Measurements from ENCODE around the gene EXOC1. TPM values are rescaled to one million over a fixed set of nuclear protein-coding genes. Genes with fewer than 3 reads are reported as not detected.
"Not testable (repeated sequence)": the region's sequence is repeated elsewhere in the genome, so short reads cannot be mapped to it uniquely, and the experiment has no call there.

The EXOC1 gene
- total RNA-seq, 3 donors from 2014 or later, result 37.4 to 54.4 (median 45.6) TPM

DNA sequence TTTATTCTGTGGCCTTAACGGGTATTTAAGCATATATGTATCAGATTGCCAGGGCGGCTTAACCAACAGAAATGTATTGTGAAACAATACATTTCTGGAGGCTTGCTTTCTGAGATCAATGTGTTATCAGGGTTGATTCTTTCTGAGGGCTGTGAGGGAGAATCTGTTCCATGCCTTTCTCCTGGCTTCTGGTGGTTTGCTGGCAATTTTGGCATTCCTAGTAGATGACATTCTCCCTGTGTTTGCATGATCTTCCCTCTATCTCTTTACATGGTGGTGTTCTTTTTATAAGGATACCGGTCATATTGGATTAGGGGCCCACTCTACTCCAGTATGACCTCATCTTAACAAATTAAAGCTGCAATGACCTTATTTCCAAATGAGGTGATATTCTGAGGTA is 78.4 kb downstream of the EXOC1 start:
- Histone ChIP-seq H3K27ac (no peak overlapping the region), H3K27me3 (no peaks in the 10 kb centered on the region), H3K4me3 (no peak overlapping the region), H3K36me3 (no peaks in the 10 kb centered on the region), H3K9me3 (peaks cover 0 to under 1% of the 10 kb centered on the region in 2 donors), H3K4me1 (no peaks in the 10 kb centered on the region)
- DNase-seq (ENCODE audit: low spot score in 2 of 2), result no peak
- TF ChIP-seq POLR2A (IDR thresholded peaks at IDR 0.05) (no peak), POLR2AphosphoS5 (IDR thresholded peaks at IDR 0.05) (no peak)
- intact Hi-C loops (cut with DNase I; ENCODE audit: low total_unique reads), result no loop called here

DNA sequence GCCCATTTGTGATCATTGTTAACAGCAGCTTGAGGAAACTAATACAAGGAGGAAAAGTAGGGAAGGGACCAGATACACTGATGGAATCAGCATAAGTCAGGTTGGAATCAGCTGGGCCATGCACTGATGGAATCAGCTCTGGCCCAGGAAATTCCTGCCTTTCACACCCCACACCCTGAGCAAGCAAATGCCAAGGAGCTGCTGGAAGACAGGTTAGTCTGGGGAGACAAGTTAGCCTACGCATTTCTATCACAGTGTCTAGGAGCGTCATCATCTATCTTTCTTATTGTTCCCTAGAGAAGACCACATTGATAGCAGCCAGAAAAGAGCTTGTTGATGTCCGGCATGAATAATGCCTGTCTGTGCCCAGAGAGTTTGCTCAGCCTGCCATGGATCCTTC is 79.1 kb downstream of the EXOC1 start:
- Histone ChIP-seq H3K27ac (no peak overlapping the region), H3K4me3 (no peak overlapping the region), H3K27me3 (no peaks in the 10 kb centered on the region), H3K4me1 (no peaks in the 10 kb centered on the region), H3K36me3 (no peaks in the 10 kb centered on the region), H3K9me3 (peaks cover 0 to 7% of the 10 kb centered on the region in 2 donors)
- no peak for DNase-seq (ENCODE audit: low spot score in 2 of 2)
- TF ChIP-seq POLR2AphosphoS5 (IDR thresholded peaks at IDR 0.05) (no peak), CTCF (IDR thresholded peaks at IDR 0.05) (no peak), POLR2A (IDR thresholded peaks at IDR 0.05) (no peak)
- intact Hi-C loops (cut with DNase I; ENCODE audit: low total_unique reads), result no loop called here

DNA sequence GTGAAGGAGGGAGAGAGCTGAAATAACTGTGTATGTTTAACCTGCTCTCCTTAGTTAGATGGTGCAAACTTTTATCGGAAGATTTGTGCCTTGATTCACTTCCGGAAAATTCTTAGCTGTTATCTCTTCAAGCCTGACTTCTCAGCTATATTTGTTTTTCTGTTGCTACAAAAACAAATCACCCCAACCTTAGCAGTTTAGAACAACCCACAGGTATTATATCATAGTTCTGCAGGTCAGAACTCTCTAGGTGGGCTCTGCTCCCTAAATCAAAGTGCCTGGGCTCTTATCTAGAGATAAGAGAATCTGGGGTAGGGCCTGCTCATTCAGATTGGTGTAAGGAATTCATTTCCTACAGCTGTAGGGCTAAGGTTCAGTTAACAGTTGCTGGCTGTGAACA is 80.2 kb downstream of the EXOC1 start:
- H3K4me3 ChIP-seq, result no peak overlapping the region
- no peak for DNase-seq (ENCODE audit: low spot score in 2 of 2)
- no peaks in the 10 kb centered on the region for H3K27me3 ChIP-seq
- intact Hi-C loops (cut with DNase I; ENCODE audit: low total_unique reads), result no loop called here
- H3K36me3 ChIP-seq, result no peaks in the 10 kb centered on the region
- H3K4me1 ChIP-seq, result no peaks in the 10 kb centered on the region
- no peak for TF ChIP-seq CTCF (IDR thresholded peaks at IDR 0.05)
- no peak for TF ChIP-seq POLR2A (IDR thresholded peaks at IDR 0.05)
- TF ChIP-seq POLR2AphosphoS5 (IDR thresholded peaks at IDR 0.05), result no peak
- peaks cover 2 to 12% of the 10 kb centered on the region in 2 donors for H3K9me3 ChIP-seq
- no peak overlapping the region for H3K27ac ChIP-seq

GRCh38 chr4:55935907-55936306 is 82.5 kb downstream of the EXOC1 start:
- DNase-seq (ENCODE audit: low spot score in 2 of 2); intact Hi-C loops (cut with DNase I; ENCODE audit: low total_unique reads); H3K27me3 ChIP-seq; H3K4me1 ChIP-seq; H3K36me3 ChIP-seq; H3K27ac ChIP-seq; H3K4me3 ChIP-seq: not testable (repeated sequence)
- peaks cover 5 to 12% of the 10 kb centered on the region in 2 donors for H3K9me3 ChIP-seq

- Histone ChIP-seq H3K27ac (no peak overlapping the region), H3K36me3 (no peaks in the 10 kb centered on the region), H3K9me3 (peaks cover 5 to 12% of the 10 kb centered on the region in 2 donors), H3K27me3 (no peaks in the 10 kb centered on the region), H3K4me1 (no peaks in the 10 kb centered on the region), H3K4me3 (no peak overlapping the region)
- no peak for TF ChIP-seq POLR2AphosphoS5 (IDR thresholded peaks at IDR 0.05)
- TF ChIP-seq POLR2A (IDR thresholded peaks at IDR 0.05), result no peak
- TF ChIP-seq CTCF (IDR thresholded peaks at IDR 0.05), result no peak
- intact Hi-C loops (cut with DNase I; ENCODE audit: low total_unique reads), result no loop called here
- no peak for DNase-seq (ENCODE audit: low spot score in 2 of 2)
Measured at GRCh38 chr4:55938481-55938880, 85.0 kb downstream of the EXOC1 start.

DNA sequence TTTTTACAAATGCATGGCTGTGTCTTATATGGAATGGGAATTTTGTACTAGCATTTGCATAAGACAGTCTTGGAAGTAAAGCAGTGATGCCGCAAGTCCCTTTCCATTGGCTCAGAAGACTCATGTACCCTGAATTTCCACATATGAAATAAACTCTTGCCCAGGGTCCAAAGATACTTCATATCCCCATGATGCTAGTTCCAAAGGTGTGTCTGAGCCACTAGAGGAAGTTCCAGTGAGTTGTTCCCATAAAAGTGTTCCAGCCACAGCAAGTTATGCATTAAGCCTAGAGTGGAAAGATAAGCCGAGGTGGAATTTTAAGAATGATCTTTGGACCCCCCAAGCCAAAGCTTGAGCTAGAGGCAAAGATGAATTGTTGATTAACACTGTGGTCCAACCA is 86.0 kb downstream of the EXOC1 start:
- Histone ChIP-seq H3K36me3 (no peaks in the 10 kb centered on the region), H3K9me3 (peaks cover 5 to 12% of the 10 kb centered on the region in 2 donors), H3K27ac (no peak overlapping the region), H3K4me1 (no peaks in the 10 kb centered on the region), H3K4me3 (no peak overlapping the region), H3K27me3 (no peaks in the 10 kb centered on the region)
- TF ChIP-seq POLR2AphosphoS5 (IDR thresholded peaks at IDR 0.05) (no peak), CTCF (IDR thresholded peaks at IDR 0.05) (no peak), POLR2A (IDR thresholded peaks at IDR 0.05) (no peak)
- no peak for DNase-seq (ENCODE audit: low spot score in 2 of 2)
- intact Hi-C loops (cut with DNase I; ENCODE audit: low total_unique reads), result no loop called here
